Endothelial cell of umbilical vein (primary cell): ENCODE results near the gene ARRB1.

ENCODE experiments used
- CTCF ChIP-seq, 2 donors: IDR thresholded peaks; 1 replicate in 1 of 2; 2 replicates in 1 of 2; pipeline ENCODE4 v1.5.1; 2011; ENCODE audit warnings: low read length in 2 of 2, mild to moderate bottlenecking in 2 of 2, moderate library complexity in 2 of 2, control low read depth in 1 of 2, inconsistent platforms in 1 of 2, low read depth in 1 of 2; ENCODE audit not compliant: insufficient read depth in 1 of 2; ENCODE audit errors: extremely low read depth in 1 of 2
- MYC ChIP-seq: IDR thresholded peaks from one replicate; pipeline ENCODE4 v1.6.1; 2011; ENCODE audit warnings: mild to moderate bottlenecking, low read depth, low read length
- POLR2A ChIP-seq: IDR thresholded peaks from 2 replicates; pipeline ENCODE4 v1.6.1; 2012; ENCODE audit warnings: low read depth, mild to moderate bottlenecking, control low read depth, low read length

- TF ChIP-seq POLR2A (no peak), MYC (no peak), CTCF (IDR thresholded peaks at IDR 0.05; ENCODE audit: extremely low read depth in 1 of 2, insufficient read depth in 1 of 2, low read depth in 1 of 2, low read length in 2 of 2) (no peak)
Measured at GRCh38 chr11:75261902-75262361, 89.5 kb downstream of the ARRB1 start.
